Cardiac fibroblast (primary cell): ENCODE results near the gene MBP.
"Not testable (repeated sequence)": the region's sequence is repeated elsewhere in the genome, so short reads cannot be mapped to it uniquely, and the experiment has no call there.

Experiments used
- DNase-seq, 2 donors: peaks; one replicate each; pipeline versions ENCODE4 v3.0.0 to v3.0.0-alpha.2; 2010; ENCODE audit warnings: low read depth in 2 of 2
- H3K4me3 ChIP-seq, 2 donors: replicated peaks in 1 of 2; 1 replicate in 1 of 2; 2 replicates in 1 of 2; pipeline ENCODE4 v1.5.1; 2011; ENCODE audit warnings: low read depth in 2 of 2, low read length in 2 of 2, mild to moderate bottlenecking in 2 of 2, moderate library complexity in 1 of 2
- CTCF ChIP-seq: IDR thresholded peaks from one replicate; pipeline ENCODE4 v1.5.1; 2011; ENCODE audit warnings: low read depth, mild to moderate bottlenecking, low read length, inconsistent platforms

The MBP gene

DNA sequence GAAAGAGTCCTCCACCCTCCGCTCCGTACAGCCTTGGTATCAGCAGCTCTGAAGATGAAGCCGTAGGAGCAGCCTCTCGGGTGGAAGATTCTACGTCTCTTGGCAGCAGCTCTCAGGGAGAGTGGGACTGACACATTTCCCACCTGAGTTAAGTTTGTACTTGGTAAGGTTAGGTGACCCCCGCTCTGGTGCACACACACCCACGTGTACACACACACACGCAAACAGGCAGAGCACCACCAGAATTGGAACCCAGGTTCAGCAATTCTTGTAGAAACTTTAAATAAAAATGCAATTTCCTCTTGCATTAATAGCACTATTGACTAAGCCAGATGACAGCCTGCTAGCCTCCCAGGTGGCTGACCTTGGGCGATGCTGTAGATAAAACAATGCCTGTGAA, 111.5 kb downstream of the MBP start:
- no peak overlapping the region for H3K4me3 ChIP-seq
- no peak for TF ChIP-seq CTCF
- no peak for DNase-seq

DNA sequence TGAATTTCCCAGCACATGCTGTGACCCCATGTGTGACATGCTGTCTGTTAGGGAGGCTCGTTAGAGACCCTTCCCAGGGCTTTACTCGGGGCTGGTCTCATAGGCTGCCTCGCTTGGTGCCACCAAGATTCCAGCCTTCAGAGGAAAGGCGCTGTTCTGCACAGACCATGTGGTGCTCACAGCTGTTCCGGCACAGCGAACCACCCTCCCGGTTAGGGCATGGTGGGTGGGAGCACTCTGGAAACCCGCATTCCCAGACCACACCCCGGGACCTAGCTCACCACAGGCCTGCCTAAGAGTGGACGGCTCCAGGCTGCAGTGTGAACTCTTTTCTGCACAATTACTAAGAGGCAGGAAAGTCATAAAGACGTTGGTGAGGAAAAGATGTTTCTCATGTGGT, 112.0 kb downstream of the MBP start:
- H3K4me3 ChIP-seq: no peak overlapping the region
- DNase-seq: no peak
- TF ChIP-seq CTCF: no peak

GRCh38 chr18:77019641-77020040, 112.9 kb downstream of the MBP start:
- DNase-seq: no peak
- H3K4me3 ChIP-seq: no peak overlapping the region
- TF ChIP-seq CTCF: no peak

GRCh38 chr18:77018650-77019049, 113.9 kb downstream of the MBP start:
- H3K4me3 ChIP-seq, DNase-seq: not testable (repeated sequence)

- TF ChIP-seq CTCF: no peak
- no peak overlapping the region for H3K4me3 ChIP-seq
- no peak for DNase-seq
Measured at GRCh38 chr18:77017355-77017754, 115.2 kb downstream of the MBP start.

DNA sequence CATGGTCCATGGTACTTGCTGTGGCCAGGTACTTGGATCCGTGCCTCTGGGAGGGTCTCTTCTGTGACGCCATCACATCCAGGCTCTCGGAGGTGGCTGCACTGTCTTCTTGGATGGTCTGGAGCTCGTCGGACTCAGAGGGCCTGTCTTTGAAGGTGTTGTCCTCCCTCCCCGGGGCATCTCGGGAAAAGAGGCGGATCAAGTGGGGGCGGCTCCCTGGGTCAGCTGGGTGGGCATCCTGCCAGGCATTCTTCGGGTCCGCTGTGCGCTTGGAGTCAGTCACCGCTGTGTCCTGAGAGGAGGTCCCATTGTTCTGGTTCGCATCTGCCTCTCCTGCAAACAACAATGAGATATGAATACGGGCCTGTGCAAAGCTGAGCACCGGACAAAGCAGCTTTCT, 115.6 kb downstream of the MBP start:
- TF ChIP-seq CTCF: no peak
- no peak overlapping the region for H3K4me3 ChIP-seq
- DNase-seq: no peak

DNA sequence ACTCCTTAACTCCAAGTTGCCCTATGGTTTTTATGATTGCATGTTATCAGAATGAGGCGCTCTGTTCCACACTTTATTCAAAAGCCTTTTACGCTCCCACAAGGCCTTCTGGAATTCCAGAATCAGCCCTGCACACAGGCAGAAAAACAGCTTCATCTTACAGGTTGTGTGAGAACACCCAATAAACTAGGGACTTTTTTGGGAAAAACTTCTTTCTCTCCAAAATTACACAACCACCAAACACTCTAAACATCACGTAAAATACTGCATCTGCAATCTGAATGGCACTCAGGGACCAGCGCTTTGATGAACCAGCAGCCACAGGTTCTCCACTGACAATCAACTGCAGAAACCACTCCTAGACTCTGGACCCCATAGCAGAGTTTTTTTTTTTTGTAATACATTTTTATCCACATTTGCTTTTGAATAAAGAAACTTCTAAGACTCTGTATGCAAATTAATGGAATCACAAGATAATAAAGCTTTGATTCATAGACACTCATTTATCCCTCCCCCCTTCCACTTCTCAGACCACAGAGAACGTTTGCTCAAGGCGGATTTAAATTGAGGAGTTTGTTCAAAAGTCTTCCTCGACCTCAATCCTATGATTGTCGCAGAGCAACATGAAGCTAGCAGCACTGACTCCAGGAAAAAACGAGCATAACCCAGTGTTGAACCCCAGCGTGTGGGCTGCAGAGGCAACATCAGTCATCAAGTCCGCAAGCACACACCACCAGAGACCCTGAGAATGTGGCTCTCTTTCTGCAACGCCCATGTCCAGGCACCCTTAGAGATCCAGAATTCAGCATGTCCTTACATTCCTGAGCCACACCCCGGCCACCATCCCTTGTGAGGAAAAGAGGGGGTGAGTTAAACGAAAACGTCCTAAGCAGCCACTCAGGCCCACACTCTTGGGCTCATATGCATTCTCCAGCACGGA, 116.5 kb downstream of the MBP start:
- DNase-seq: no peak
- no peak overlapping the region for H3K4me3 ChIP-seq
- no peak for TF ChIP-seq CTCF
